NCI-H146 (cell line): ENCODE measurements around the gene GALNS.
A peak's percentile ranks its signal among the peaks of the same experiment; 100 is the strongest.

Experiments
- DNase-seq: peaks from one replicate; lab custom pipeline; 2025; lab: John Stamatoyannopoulos, UW

Gene GALNS

GRCh38 chr16:88856122-88856827 lies 472 bp downstream of the GALNS start:
- peak; percentile 12 for DNase-seq

- no peak for DNase-seq
Measured at GRCh38 chr16:88855736-88856121, 1.0 kb downstream of the GALNS start.

- DNase-seq, result no peak
Measured at GRCh38 chr16:88855176-88855575, 1.6 kb downstream of the GALNS start.

- no peak for DNase-seq
Measured at GRCh38 chr16:88854306-88855111, 2.2 kb downstream of the GALNS start.

- no peak for DNase-seq
Measured at GRCh38 chr16:88853325-88853941, 3.3 kb downstream of the GALNS start.

GRCh38 chr16:88851616-88852015 lies 5.1 kb downstream of the GALNS start:
- DNase-seq, result no peak

- no peak for DNase-seq
Measured at GRCh38 chr16:88850531-88851199, 6.1 kb downstream of the GALNS start.

- no peak for DNase-seq
Measured at GRCh38 chr16:88848557-88848956, 8.2 kb downstream of the GALNS start.

- DNase-seq, result no peak
Measured at GRCh38 chr16:88847654-88848053, 9.1 kb downstream of the GALNS start.

GRCh38 chr16:88846088-88846487 lies 10.7 kb downstream of the GALNS start:
- DNase-seq, result no peak

- DNase-seq, result no peak
Measured at GRCh38 chr16:88844419-88845036, 12.2 kb downstream of the GALNS start.

GRCh38 chr16:88843256-88843655 lies 13.5 kb downstream of the GALNS start:
- DNase-seq, result no peak

- DNase-seq, result no peak
Measured at GRCh38 chr16:88842806-88843205, 13.9 kb downstream of the GALNS start.

- no peak for DNase-seq
Measured at GRCh38 chr16:88842308-88842756, 14.4 kb downstream of the GALNS start.

GRCh38 chr16:88841521-88842307 lies 15.0 kb downstream of the GALNS start:
- no peak for DNase-seq

GRCh38 chr16:88840600-88841215 lies 16.0 kb downstream of the GALNS start:
- DNase-seq, result no peak

GRCh38 chr16:88839745-88840599 lies 16.8 kb downstream of the GALNS start:
- no peak for DNase-seq

GRCh38 chr16:88839026-88839529 lies 17.7 kb downstream of the GALNS start:
- DNase-seq, result no peak

GRCh38 chr16:88838566-88838965 lies 18.2 kb downstream of the GALNS start:
- no peak for DNase-seq
